GM12875 (cell line): Measurements from ENCODE around the gene MINAR1.

Experiments
- H3K4me3 ChIP-seq: one replicate; pipeline ENCODE4 v1.5.1; 2011; ENCODE audit warnings: low read depth, low read length, control low read depth
- TF ChIP-seq, protein P1 (sequence below): IDR thresholded peaks from 2 replicates; pipeline ENCODE4 v1.5.1; 2011; ENCODE audit warnings: low read depth, mild to moderate bottlenecking, control low read depth, inconsistent platforms, low read length, moderate library complexity, borderline replicate concordance; ENCODE audit not compliant: insufficient read depth

The MINAR1 gene

GRCh38 chr15:79454063-79454462 is 21.9 kb downstream of the MINAR1 start:
- H3K4me3 ChIP-seq = no peak overlapping the region
- TF ChIP-seq, protein P1, sequence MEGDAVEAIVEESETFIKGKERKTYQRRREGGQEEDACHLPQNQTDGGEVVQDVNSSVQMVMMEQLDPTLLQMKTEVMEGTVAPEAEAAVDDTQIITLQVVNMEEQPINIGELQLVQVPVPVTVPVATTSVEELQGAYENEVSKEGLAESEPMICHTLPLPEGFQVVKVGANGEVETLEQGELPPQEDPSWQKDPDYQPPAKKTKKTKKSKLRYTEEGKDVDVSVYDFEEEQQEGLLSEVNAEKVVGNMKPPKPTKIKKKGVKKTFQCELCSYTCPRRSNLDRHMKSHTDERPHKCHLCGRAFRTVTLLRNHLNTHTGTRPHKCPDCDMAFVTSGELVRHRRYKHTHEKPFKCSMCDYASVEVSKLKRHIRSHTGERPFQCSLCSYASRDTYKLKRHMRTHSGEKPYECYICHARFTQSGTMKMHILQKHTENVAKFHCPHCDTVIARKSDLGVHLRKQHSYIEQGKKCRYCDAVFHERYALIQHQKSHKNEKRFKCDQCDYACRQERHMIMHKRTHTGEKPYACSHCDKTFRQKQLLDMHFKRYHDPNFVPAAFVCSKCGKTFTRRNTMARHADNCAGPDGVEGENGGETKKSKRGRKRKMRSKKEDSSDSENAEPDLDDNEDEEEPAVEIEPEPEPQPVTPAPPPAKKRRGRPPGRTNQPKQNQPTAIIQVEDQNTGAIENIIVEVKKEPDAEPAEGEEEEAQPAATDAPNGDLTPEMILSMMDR = no peak

DNA sequence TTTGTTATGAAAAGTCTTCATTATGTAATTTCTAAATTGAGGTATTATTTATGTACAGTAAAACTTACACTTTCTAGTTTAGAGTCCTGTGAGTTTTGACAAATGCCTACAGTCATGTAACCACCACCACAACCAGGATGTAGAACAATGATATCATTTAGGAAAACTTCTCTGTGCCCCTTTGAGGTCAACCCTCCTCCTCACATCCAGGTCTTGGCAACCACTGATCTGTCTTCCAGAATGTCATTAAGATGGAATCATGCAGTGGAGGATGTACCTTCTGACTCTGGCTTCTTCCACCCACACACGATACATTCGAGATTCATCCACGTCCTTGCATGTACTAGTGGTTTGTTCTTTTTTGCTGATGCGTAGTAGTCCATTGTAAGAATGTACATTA is 23.2 kb downstream of the MINAR1 start:
- TF ChIP-seq, protein P1 = no peak
- H3K4me3 ChIP-seq = no peak overlapping the region

DNA sequence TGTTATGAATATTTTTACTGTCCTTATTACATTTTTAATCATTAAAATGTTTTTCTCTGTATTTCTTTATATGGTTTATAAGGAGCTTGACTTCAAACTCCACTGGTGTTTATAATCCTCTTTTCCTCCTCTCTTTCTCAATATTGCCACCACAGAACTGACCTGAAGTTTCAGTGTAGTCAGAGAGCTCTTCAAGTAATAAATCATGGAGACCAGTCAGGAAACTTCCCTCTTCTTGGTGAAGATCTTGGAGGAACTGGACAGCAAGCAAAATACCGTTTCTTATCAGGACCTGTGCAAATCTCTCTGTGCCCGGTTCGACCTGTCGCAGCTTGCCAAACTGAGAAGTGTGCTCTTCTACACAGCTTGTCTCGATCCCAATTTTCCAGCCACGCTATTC is 23.8 kb downstream of the MINAR1 start:
- TF ChIP-seq, protein P1 = no peak

GRCh38 chr15:79458491-79458890 is 26.4 kb downstream of the MINAR1 start:
- TF ChIP-seq, protein P1 = no peak

More for the DNA sequence above, 23.8 kb downstream of the MINAR1 start:
- no peak overlapping the region for H3K4me3 ChIP-seq

GRCh38 chr15:79459666-79460065 is 27.5 kb downstream of the MINAR1 start:
- TF ChIP-seq, protein P1 = no peak
- no peak overlapping the region for H3K4me3 ChIP-seq

More at GRCh38 chr15:79458491-79458890, 26.4 kb downstream of the MINAR1 start:
- H3K4me3 ChIP-seq = no peak overlapping the region

GRCh38 chr15:79463043-79463780 is 31.1 kb downstream of the MINAR1 start:
- H3K4me3 ChIP-seq = no peak overlapping the region
- TF ChIP-seq, protein P1 = no peak

- TF ChIP-seq, protein P1 = no peak
- no peak overlapping the region for H3K4me3 ChIP-seq
Observed at GRCh38 chr15:79463781-79464270, 31.7 kb downstream of the MINAR1 start.
